GM12891 (cell line): Measurements from ENCODE around the gene SRRM2.

ENCODE experiments used
- POLR2A ChIP-seq: IDR thresholded peaks from 2 replicates; pipeline ENCODE4 v1.6.1; 2011; ENCODE audit warnings: low read depth, low read length, control low read depth
- TAF1 ChIP-seq: IDR thresholded peaks from 2 replicates; pipeline ENCODE4 v1.6.1; 2011; ENCODE audit warnings: low read depth, low read length, control low read depth

GRCh38 chr16:2777231-2777902, 24.9 kb downstream of the SRRM2 start, which contains the start of gene ELOB:
- peak; percentile 88 for TF ChIP-seq TAF1
- TF ChIP-seq POLR2A: peak; percentile 67; the same call in 1 of the 2 replicates
